NCI-H2107 treated with DMSO at 0.1 percent for 48 hours (cell line): ENCODE results near the gene SFMBT1.
A peak's percentile ranks its signal among the peaks of the same experiment; 100 is the strongest.
"Not testable (repeated sequence)": the region's sequence is repeated elsewhere in the genome, so short reads cannot be mapped to it uniquely, and the experiment has no call there.

Experiments used
- DNase-seq: peaks from one replicate; lab custom pipeline; 2025; ENCODE audit not compliant: unreplicated experiment; lab: John Stamatoyannopoulos, UW

SFMBT1 gene

GRCh38 chr3:53074366-53074696 lies 28.5 kb upstream of the SFMBT1 start:
- DNase-seq = no peak

- DNase-seq = no peak
These were observed 27.9 kb upstream of the SFMBT1 start for GRCh38 chr3:53073553-53074365.

GRCh38 chr3:53072653-53073552 lies 27.0 kb upstream of the SFMBT1 start:
- DNase-seq = peak; percentile 64

DNA sequence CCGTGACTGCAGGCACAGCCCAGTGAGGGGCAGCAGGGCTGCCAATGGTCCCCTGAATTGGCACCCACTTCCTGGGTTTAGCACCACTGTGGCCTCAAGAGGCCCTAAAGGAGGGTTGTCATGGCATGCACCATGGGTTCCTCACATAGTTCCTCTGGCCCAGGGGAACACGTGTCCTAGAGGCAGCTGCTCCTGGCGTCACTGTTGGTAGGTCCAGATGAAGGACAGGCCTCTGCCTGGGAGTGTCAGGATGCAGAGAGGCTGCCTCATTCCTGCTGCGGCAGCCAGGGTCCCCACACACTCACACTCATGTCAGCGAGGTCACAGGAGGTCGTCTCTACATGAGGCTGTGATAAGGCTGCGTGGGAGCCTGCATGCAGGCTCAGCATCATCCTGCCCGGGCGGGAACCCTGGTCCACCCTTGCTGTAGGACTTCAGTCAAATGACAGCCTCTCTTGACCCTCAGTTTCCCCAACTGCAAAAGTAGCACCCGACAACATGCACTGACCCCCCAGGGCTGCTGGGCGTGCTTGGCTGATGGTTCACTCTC lies 26.1 kb upstream of the SFMBT1 start:
- no peak for DNase-seq

DNA sequence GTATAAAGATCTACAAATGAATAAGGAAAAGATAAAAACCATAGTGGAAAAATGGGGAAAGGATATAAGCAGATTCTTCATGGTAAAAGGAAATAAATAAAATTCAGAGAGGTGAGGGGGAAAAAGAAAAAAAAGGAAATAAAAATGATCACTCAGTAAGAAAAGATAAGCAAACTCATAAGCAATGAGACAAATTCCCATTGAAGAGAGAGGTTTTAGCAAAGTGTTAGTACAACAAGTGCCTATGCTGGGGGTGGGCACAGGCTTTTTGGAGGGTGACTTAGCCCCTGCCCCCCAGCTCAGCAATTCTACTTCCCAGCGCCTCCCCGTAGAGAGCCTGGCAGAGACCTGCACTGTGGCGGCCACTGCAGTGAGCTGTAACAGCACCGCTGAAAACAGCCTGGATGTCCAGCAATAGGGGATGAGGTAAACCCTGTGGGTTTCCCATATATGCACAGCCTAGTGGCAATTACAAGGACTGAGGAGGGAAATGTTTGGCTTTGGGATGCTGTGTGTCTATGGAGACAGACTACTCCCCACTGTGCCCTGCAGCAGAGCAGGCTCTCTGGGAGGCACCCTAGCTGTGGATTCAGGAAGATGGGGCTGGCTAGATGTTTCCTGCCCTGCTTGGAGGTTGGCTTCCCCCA lies 23.7 kb upstream of the SFMBT1 start:
- no peak for DNase-seq

- no peak for DNase-seq
These were observed 22.3 kb upstream of the SFMBT1 start for GRCh38 chr3:53068176-53068575.

DNA sequence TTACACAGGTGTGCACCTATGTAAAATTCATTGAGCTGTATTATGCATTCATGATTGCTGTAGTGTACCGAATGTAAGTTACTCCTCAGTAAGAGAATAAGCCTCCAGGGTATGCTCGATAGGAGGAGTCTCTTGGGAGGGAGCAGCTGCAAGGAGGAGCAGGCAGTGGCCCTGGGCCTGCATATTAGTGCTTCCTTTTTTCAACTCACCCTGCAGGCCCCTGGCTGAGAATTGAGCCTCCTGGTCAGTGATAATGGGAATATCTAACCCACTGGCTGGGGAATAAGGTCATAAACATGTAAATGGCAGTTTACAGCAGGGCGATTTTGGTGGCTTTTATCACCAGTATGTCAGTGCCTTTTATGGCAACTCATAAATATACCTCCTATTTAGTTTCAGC lies 21.7 kb upstream of the SFMBT1 start:
- DNase-seq = no peak

GRCh38 chr3:53065841-53066480 lies 20.1 kb upstream of the SFMBT1 start:
- DNase-seq = peak; percentile 63

DNA sequence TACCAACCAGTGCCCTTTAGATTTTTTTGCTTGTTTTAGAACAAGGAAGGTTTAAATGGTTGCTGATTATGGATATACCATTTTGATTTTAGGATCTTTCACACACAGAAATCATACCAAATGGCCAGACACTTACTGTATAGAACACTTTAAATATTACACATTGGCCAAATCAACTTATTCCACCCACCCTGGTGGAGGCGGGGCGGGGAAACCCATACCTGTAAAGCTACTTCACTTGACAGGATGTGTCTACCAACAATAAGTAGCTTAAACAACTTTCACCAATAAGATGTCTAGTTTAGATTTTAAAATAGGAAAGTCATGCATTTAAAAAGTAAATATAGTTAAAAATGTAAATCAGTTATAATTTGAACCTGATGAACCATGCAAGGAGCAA lies 17.0 kb upstream of the SFMBT1 start:
- no peak for DNase-seq

GRCh38 chr3:53056442-53056841 lies 10.6 kb upstream of the SFMBT1 start:
- DNase-seq = no peak

DNA sequence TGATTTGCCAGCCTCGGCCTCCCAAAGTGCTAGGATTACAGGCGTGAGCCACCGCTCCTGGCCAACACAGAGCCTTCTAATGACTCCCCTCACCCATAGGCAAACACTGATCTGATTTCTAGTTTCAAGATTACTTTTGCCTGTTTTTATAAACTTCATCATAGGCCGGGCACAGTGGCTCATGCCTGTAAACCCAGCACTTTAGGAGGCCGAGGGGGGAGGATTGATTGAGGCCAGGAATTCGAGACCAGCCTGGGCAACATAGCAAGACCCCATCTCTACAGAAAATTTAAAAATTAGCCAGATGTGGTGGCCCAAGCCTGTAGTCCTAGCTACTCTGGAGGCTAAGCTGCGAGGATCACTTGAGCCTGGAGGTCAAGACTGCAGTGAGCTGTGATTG lies 8.4 kb upstream of the SFMBT1 start:
- DNase-seq = not testable (repeated sequence)

- DNase-seq = peak; percentile 55
These were observed 6.1 kb upstream of the SFMBT1 start for GRCh38 chr3:53051929-53052328.

- no peak for DNase-seq
These were observed 4.1 kb upstream of the SFMBT1 start for GRCh38 chr3:53049987-53050386.

- DNase-seq = peak; percentile 5
These were observed 598 bp upstream of the SFMBT1 start for GRCh38 chr3:53046171-53047170.

GRCh38 chr3:53044711-53045517 lies 959 bp downstream of the SFMBT1 start:
- no peak for DNase-seq

DNA sequence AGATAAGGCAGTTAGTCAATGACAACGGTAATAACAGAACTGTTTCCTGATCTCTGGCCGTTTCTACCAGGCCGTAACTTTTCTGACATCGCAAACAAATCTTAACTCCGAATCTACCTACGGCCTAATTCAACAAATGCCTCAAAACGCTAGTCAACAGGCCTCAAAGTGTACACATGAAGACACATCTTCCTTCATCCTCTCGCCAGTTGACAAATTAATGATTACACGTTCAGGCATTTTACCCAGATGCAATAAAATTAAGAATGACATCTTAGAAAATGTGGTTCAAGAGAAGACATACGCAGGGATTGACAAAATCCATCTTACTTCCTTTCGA lies 1.5 kb downstream of the SFMBT1 start:
- no peak for DNase-seq

DNA sequence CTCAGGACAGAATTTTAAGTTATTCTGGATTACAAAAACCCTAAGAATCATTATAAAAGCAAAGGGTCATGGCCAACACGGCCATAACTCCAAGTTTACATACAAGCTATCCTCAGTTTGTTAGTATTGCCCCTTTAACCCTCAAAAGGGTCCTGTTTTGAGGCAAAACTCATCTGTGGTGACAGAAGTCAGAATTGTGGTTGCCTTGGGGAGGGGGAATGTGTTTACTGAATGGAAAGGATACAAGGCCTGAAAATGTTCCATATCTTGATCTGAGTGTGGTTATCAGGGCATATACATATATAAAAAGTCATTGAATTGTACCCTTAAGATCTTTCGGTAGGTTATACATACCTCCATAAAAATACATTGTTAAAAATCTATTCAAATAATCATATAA lies 2.1 kb downstream of the SFMBT1 start:
- no peak for DNase-seq

GRCh38 chr3:53042651-53043050 lies 3.2 kb downstream of the SFMBT1 start:
- DNase-seq = no peak

DNA sequence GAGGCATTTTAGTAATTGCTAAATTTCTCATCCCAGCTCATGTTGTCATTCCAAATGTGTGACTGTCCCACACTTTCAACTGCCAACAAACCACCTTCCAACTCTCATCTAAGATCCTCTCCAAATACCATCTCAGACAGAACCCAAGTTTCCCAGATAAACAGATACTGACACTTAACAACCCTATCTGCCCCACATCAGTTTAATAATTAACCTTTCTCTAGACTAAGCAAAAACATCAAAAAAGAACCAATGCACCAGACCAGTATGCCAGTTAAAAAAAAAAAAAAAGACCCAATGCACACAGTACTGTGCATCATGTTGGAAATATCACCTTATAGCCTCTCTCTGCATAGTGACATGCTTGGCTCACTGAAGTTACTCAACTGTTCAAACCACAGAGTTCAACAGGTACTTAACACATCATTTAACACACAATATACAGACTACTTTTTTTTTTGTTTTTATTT lies 5.5 kb downstream of the SFMBT1 start:
- DNase-seq = no peak
